HepG2 (cell line): ENCODE results near the gene EBP. TPM values are rescaled to one million over a fixed set of nuclear protein-coding genes. Genes with fewer than 3 reads are reported as not detected.

ENCODE experiments used
- ARID3A ChIP-seq: IDR thresholded peaks from 2 replicates; pipeline ENCODE4 v1.6.1; 2012; ENCODE audit warnings: low read depth, low read length, improper control_type of control experiment
- CENPX ChIP-seq: sonication (generic); formaldehyde crosslinking; IDR thresholded peaks from 2 replicates; pipeline ENCODE4 v1.9.0; 2021; ENCODE audit warnings: mild to moderate bottlenecking, missing genetic modification reagents, moderate library complexity
- DNMT3B ChIP-seq: conservative IDR thresholded peaks from 2 replicates; pipeline ENCODE4 v1.6.1; 2016; ENCODE audit warnings: missing biosample characterization, control low read depth
- FOSL1 ChIP-seq: sonication (generic); formaldehyde crosslinking; IDR thresholded peaks from 2 replicates; pipeline ENCODE4 v1.9.0; 2021; ENCODE audit warnings: missing genetic modification reagents, borderline replicate concordance
- HNRNPUL1 ChIP-seq: fragments of 200-400 bp; formaldehyde crosslinking; IDR thresholded peaks from 2 replicates; pipeline ENCODE4 v1.6.1; 2017; ENCODE audit warnings: low read depth, mild to moderate bottlenecking, low read length, moderate library complexity
- KLF16 ChIP-seq, 2 experiments: sonication (generic) in 1 of 2; formaldehyde crosslinking in 1 of 2; IDR thresholded peaks; 2 replicates each; pipeline versions ENCODE4 v1.6.1 to v1.8.0; 2016 to 2023; ENCODE audit warnings: missing genetic modification reagents in 2 of 2, missing compliant biosample characterization in 1 of 2
- KMT2A ChIP-seq: sonication (generic); formaldehyde crosslinking; IDR thresholded peaks from 2 replicates; pipeline ENCODE4 v1.4.0; 2020; ENCODE audit warnings: missing genetic modification reagents
- MAF1 ChIP-seq: sonication (generic); formaldehyde crosslinking; IDR thresholded peaks from 2 replicates; pipeline ENCODE4 v1.5.0; 2020; ENCODE audit warnings: missing genetic modification reagents, borderline replicate concordance
- MED1 ChIP-seq: sonication (generic); formaldehyde crosslinking; IDR thresholded peaks from 2 replicates; pipeline ENCODE4 v1.4.0; 2020; ENCODE audit warnings: missing genetic modification reagents
- MED8 ChIP-seq: sonication (generic); formaldehyde crosslinking; IDR thresholded peaks from 2 replicates; pipeline ENCODE4 v1.8.1; 2023; ENCODE audit warnings: mild to moderate bottlenecking, missing genetic modification reagents; ENCODE audit not compliant: insufficient replicate concordance
- MZF1 ChIP-seq: sonication (generic); formaldehyde crosslinking; IDR thresholded peaks from 2 replicates; pipeline ENCODE4 v1.8.1; 2023; ENCODE audit warnings: mild to moderate bottlenecking, missing genetic modification reagents, borderline replicate concordance
- RARG ChIP-seq: sonication (generic); formaldehyde crosslinking; IDR thresholded peaks from 2 replicates; pipeline ENCODE4 v1.4.0; 2020; ENCODE audit warnings: low read depth, mild to moderate bottlenecking, missing genetic modification reagents
- SIN3A ChIP-seq: IDR thresholded peaks from 2 replicates; pipeline ENCODE4 v1.6.1; 2011; ENCODE audit warnings: low read depth, mild to moderate bottlenecking, control low read depth, low read length, borderline replicate concordance
- SMAD3 ChIP-seq: sonication (generic); formaldehyde crosslinking; IDR thresholded peaks from 2 replicates; pipeline ENCODE4 v1.4.0; 2020; ENCODE audit warnings: missing genetic modification reagents
- SRF ChIP-seq: IDR thresholded peaks from 2 replicates; pipeline ENCODE4 v1.6.1; 2011; ENCODE audit warnings: mild to moderate bottlenecking, low read depth, low read length, moderate library complexity
- TCF7 ChIP-seq: sonication (generic); IDR thresholded peaks from 2 replicates; pipeline ENCODE4 v1.6.1; 2016; ENCODE audit warnings: antibody characterized with exemption, low read depth
- ZKSCAN5 ChIP-seq: sonication (generic); formaldehyde crosslinking; IDR thresholded peaks from 2 replicates; pipeline ENCODE4 v1.5.1; 2020; ENCODE audit warnings: mild to moderate bottlenecking, missing genetic modification reagents
- ZNF17 ChIP-seq: sonication (generic); formaldehyde crosslinking; IDR thresholded peaks from 2 replicates; pipeline ENCODE4 v1.5.0; 2020; ENCODE audit warnings: mild to moderate bottlenecking, missing genetic modification reagents
- ZNF3 ChIP-seq: IDR thresholded peaks from 2 replicates; pipeline ENCODE4 v1.7.0; 2017; ENCODE audit warnings: inconsistent platforms
- ZNF333 ChIP-seq: sonication (generic); formaldehyde crosslinking; IDR thresholded peaks from 2 replicates; pipeline ENCODE4 v1.4.0; 2020; ENCODE audit warnings: mild to moderate bottlenecking, missing genetic modification reagents, borderline replicate concordance
- ZNF564 ChIP-seq: sonication (generic); formaldehyde crosslinking; IDR thresholded peaks from 2 replicates; pipeline ENCODE4 v1.8.1; 2023; ENCODE audit warnings: mild to moderate bottlenecking, missing genetic modification reagents
- ZNF660 ChIP-seq: sonication (generic); formaldehyde crosslinking; IDR thresholded peaks from 2 replicates; pipeline ENCODE4 v1.5.1; 2020; ENCODE audit warnings: mild to moderate bottlenecking, low read depth, missing genetic modification reagents, borderline replicate concordance
- ZSCAN21 ChIP-seq: sonication (generic); formaldehyde crosslinking; IDR thresholded peaks from 2 replicates; pipeline ENCODE4 v1.8.0; 2022; ENCODE audit warnings: mild to moderate bottlenecking, missing genetic modification reagents, moderate library complexity, borderline replicate concordance
- polyA plus RNA-seq, 8 experiments: library from polyadenylated mRNA; depleted of rRNA in 3 of 8; stranded (reverse) in 7 of 8; unstranded in 1 of 8; fragments of >200 nt; fragmentation: Illumina TruSeq in 4 of 8; extraction: Trizol in 4 of 8; gene quantifications; 2 replicates each; pipeline versions ENCODE4 v1.2.1 to v1.2.3, GENCODE V29; 2011 to 2016; ENCODE audit warnings: low read depth in 4 of 8, missing spikeins in 1 of 8, mixed read lengths in 1 of 8; ENCODE audit not compliant: insufficient read depth in 1 of 8
- total RNA-seq, 5 experiments: library from RNA; depleted of rRNA; stranded (reverse); fragments of >200 nt; fragmentation: Illumina TruSeq; extraction: Trizol; gene quantifications; 2 replicates each; pipeline ENCODE4 v1.2.3, GENCODE V29; 2016; ENCODE audit warnings: low read depth in 1 of 5
- TF ChIP-seq, protein P1 (sequence below): sonication (generic); formaldehyde crosslinking; IDR thresholded peaks from 2 replicates; pipeline ENCODE4 v1.5.0; 2020; ENCODE audit warnings: missing genetic modification reagents
- TF ChIP-seq, protein P2 (sequence below): IDR thresholded peaks from 2 replicates; pipeline ENCODE4 v1.6.1; 2018; ENCODE audit warnings: missing genetic modification reagents
- TF ChIP-seq, protein P3 (sequence below): sonication (generic); formaldehyde crosslinking; conservative IDR thresholded peaks from 2 replicates; pipeline ENCODE4 v1.4.0; 2020; ENCODE audit warnings: missing genetic modification reagents

The EBP gene
- total and polyA plus RNA-seq, 2 of the 13 experiments (the other 11 are each of a cell fraction or from before 2014, with no cell fraction given), result 106 to 260 TPM

GRCh38 chrX:48475774-48476577 lies 45.6 kb upstream of the EBP start, which contains the start of gene FTSJ1 (continued):
- no peak for TF ChIP-seq HNRNPUL1
- TF ChIP-seq, protein P1, sequence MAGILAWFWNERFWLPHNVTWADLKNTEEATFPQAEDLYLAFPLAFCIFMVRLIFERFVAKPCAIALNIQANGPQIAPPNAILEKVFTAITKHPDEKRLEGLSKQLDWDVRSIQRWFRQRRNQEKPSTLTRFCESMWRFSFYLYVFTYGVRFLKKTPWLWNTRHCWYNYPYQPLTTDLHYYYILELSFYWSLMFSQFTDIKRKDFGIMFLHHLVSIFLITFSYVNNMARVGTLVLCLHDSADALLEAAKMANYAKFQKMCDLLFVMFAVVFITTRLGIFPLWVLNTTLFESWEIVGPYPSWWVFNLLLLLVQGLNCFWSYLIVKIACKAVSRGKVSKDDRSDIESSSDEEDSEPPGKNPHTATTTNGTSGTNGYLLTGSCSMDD (CRISPR knock-in tag), result no peak
- TF ChIP-seq CENPX, result no peak
- no peak for TF ChIP-seq MAF1
- TF ChIP-seq SRF, result no peak
- peak; percentile 39; the same call in 1 of the 2 replicates for TF ChIP-seq KMT2A (CRISPR knock-in tag)
- TF ChIP-seq DNMT3B (CRISPR knock-in tag), result no peak
- 0 out of 2 replicates have a peak, but pooled peaks have one; percentile 75 for TF ChIP-seq SIN3A
- no peak for TF ChIP-seq MED8 (CRISPR knock-in tag)
- no peak for TF ChIP-seq ZNF333 (CRISPR knock-in tag)
- TF ChIP-seq KLF16 (CRISPR knock-in tag; IDR thresholded peaks at IDR 0.05), result 0 out of 4 replicates have a peak, but pooled peaks of 1 of the 2 experiments have one; percentile 39
- no peak for TF ChIP-seq FOSL1 (CRISPR knock-in tag)
- no peak for TF ChIP-seq ZNF3
- TF ChIP-seq ZKSCAN5 (CRISPR knock-in tag), result no peak
- no peak for TF ChIP-seq ZSCAN21
- TF ChIP-seq ARID3A, result no peak
- no peak for TF ChIP-seq MZF1
- no peak for TF ChIP-seq TCF7
- TF ChIP-seq ZNF17 (CRISPR knock-in tag), result no peak
- TF ChIP-seq, protein P2, sequence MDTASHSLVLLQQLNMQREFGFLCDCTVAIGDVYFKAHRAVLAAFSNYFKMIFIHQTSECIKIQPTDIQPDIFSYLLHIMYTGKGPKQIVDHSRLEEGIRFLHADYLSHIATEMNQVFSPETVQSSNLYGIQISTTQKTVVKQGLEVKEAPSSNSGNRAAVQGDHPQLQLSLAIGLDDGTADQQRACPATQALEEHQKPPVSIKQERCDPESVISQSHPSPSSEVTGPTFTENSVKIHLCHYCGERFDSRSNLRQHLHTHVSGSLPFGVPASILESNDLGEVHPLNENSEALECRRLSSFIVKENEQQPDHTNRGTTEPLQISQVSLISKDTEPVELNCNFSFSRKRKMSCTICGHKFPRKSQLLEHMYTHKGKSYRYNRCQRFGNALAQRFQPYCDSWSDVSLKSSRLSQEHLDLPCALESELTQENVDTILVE, result no peak
- TF ChIP-seq SMAD3 (CRISPR knock-in tag), result no peak
- TF ChIP-seq, protein P3, sequence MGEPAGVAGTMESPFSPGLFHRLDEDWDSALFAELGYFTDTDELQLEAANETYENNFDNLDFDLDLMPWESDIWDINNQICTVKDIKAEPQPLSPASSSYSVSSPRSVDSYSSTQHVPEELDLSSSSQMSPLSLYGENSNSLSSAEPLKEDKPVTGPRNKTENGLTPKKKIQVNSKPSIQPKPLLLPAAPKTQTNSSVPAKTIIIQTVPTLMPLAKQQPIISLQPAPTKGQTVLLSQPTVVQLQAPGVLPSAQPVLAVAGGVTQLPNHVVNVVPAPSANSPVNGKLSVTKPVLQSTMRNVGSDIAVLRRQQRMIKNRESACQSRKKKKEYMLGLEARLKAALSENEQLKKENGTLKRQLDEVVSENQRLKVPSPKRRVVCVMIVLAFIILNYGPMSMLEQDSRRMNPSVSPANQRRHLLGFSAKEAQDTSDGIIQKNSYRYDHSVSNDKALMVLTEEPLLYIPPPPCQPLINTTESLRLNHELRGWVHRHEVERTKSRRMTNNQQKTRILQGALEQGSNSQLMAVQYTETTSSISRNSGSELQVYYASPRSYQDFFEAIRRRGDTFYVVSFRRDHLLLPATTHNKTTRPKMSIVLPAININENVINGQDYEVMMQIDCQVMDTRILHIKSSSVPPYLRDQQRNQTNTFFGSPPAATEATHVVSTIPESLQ (CRISPR knock-in tag), result no peak
- no peak for TF ChIP-seq ZNF660 (CRISPR knock-in tag)
- no peak for TF ChIP-seq RARG (CRISPR knock-in tag)
- peak; percentile 47 for TF ChIP-seq MED1 (CRISPR knock-in tag)
- no peak for TF ChIP-seq ZNF564
